ENCODE data around the gene RASA3. TPM values are rescaled to one million over a fixed set of nuclear protein-coding genes. Genes with fewer than 3 reads are reported as not detected.

RASA3 gene
- polyA plus RNA-seq, 3 donors, result 9.0 to 32.6 (median 16.6) TPM

GRCh38 chr13:113982296-113982661, 150.1 kb downstream of the RASA3 start:
- H3K36me3 Mint-ChIP-seq, result peaks cover 55 to 61% of the 10 kb centered on the region in 2 donors
- no peaks in the 10 kb centered on the region for H3K4me1 ChIP-seq (ENCODE audit: control insufficient read depth in 1 of 2, insufficient read depth in 2 of 2, low read length in 2 of 2)
- H3K27me3 ChIP-seq (ENCODE audit: control insufficient read depth in 2 of 2, insufficient read depth in 2 of 2, low read length in 2 of 2), result no peaks in the 10 kb centered on the region
- H4K20me1 ChIP-seq (ENCODE audit: insufficient read depth, low read length), result peaks cover 8% of the 10 kb centered on the region
- intact Hi-C loops (cut with micrococcal nuclease), result no loop called here
- no peak overlapping the region for H3K9ac ChIP-seq (ENCODE audit: insufficient read depth, low read length, poor library complexity, severe bottlenecking)
- H3K9me3 ChIP-seq (replicated peaks in 1 of 2; ENCODE audit: control insufficient read depth in 1 of 2, insufficient read depth in 1 of 2, low read length in 2 of 2), result no peaks in the 10 kb centered on the region
- H2AFZ ChIP-seq (ENCODE audit: insufficient read depth, low read depth, low read length, poor library complexity, severe bottlenecking), result no peak overlapping the region
- peaks cover 55 to 57% of the 10 kb centered on the region in 2 donors for H3K36me3 ChIP-seq (replicated peaks in 1 of 2; ENCODE audit: control insufficient read depth in 1 of 2, insufficient read depth in 2 of 2, low read length in 2 of 2)
- DNase-seq, result no peak
- H3K4me1 Mint-ChIP-seq, result no peaks in the 10 kb centered on the region
- no peak overlapping the region for H3K27ac ChIP-seq (ENCODE audit: low read depth in 1 of 2, low read length in 2 of 2)
- H3K9me3 Mint-ChIP-seq, result peaks cover 0 to 5% (median 0%) of the 10 kb centered on the region in 7 donors
- TF ChIP-seq CTCF (IDR thresholded peaks at IDR 0.05), result no peak
- H3K79me2 ChIP-seq (ENCODE audit: insufficient read depth, low read length), result no peaks in the 10 kb centered on the region
- 98% methylated on average over 15 of the region's 15 CpGs for WGBS (ENCODE audit: insufficient coverage)
- H3K4me3 ChIP-seq (replicated peaks in 1 of 3; ENCODE audit: low read depth in 2 of 3, low read length in 3 of 3), result no peak overlapping the region
- no peak overlapping the region for H3K4me2 ChIP-seq (replicated peaks; ENCODE audit: extremely low read depth, low read length, poor library complexity, severe bottlenecking)
- H3K27ac Mint-ChIP-seq, result peak overlapping the region in 2 of 7 donors; percentile 30 to 37
- no peaks in the 10 kb centered on the region for H3K27me3 Mint-ChIP-seq (ENCODE audit: low read depth in 3 of 3)
- no peak overlapping the region for H3K4me3 Mint-ChIP-seq

GRCh38 chr13:113981611-113982295, 150.7 kb downstream of the RASA3 start:
- no peak overlapping the region for H3K9ac ChIP-seq (ENCODE audit: insufficient read depth, low read length, poor library complexity, severe bottlenecking)
- peaks cover 10% of the 10 kb centered on the region for H4K20me1 ChIP-seq (ENCODE audit: insufficient read depth, low read length)
- H3K9me3 ChIP-seq (replicated peaks in 1 of 2; ENCODE audit: control insufficient read depth in 1 of 2, insufficient read depth in 1 of 2, low read length in 2 of 2), result no peaks in the 10 kb centered on the region
- no peaks in the 10 kb centered on the region for H3K27me3 ChIP-seq (ENCODE audit: control insufficient read depth in 2 of 2, insufficient read depth in 2 of 2, low read length in 2 of 2)
- intact Hi-C loops (cut with micrococcal nuclease), result no loop called here
- WGBS (ENCODE audit: insufficient coverage), result 97% methylated on average over 25 of the region's 28 CpGs
- H3K4me1 ChIP-seq (ENCODE audit: control insufficient read depth in 1 of 2, insufficient read depth in 2 of 2, low read length in 2 of 2), result no peaks in the 10 kb centered on the region
- H3K36me3 Mint-ChIP-seq, result peaks cover 60 to 64% of the 10 kb centered on the region in 2 donors
- H3K9me3 Mint-ChIP-seq, result peaks cover 0 to 5% (median 0%) of the 10 kb centered on the region in 7 donors
- H3K27me3 Mint-ChIP-seq (ENCODE audit: low read depth in 3 of 3), result no peaks in the 10 kb centered on the region
- peaks cover 58 to 62% of the 10 kb centered on the region in 2 donors for H3K36me3 ChIP-seq (replicated peaks in 1 of 2; ENCODE audit: control insufficient read depth in 1 of 2, insufficient read depth in 2 of 2, low read length in 2 of 2)
- no peaks in the 10 kb centered on the region for H3K79me2 ChIP-seq (ENCODE audit: insufficient read depth, low read length)
- peak overlapping the region in 1 of 7 donors; percentile 77 for H3K27ac Mint-ChIP-seq
- no peak overlapping the region for H3K4me2 ChIP-seq (replicated peaks; ENCODE audit: extremely low read depth, low read length, poor library complexity, severe bottlenecking)
- DNase-seq, result no peak
- TF ChIP-seq CTCF (IDR thresholded peaks at IDR 0.05), result no peak
- H3K27ac ChIP-seq (ENCODE audit: low read depth in 1 of 2, low read length in 2 of 2), result no peak overlapping the region
- no peak overlapping the region for H3K4me3 ChIP-seq (replicated peaks in 1 of 3; ENCODE audit: low read depth in 2 of 3, low read length in 3 of 3)
- no peak overlapping the region for H3K4me3 Mint-ChIP-seq
- no peaks in the 10 kb centered on the region for H3K4me1 Mint-ChIP-seq
- H2AFZ ChIP-seq (ENCODE audit: insufficient read depth, low read depth, low read length, poor library complexity, severe bottlenecking), result no peak overlapping the region
